Uterus (tissue), 2 donors: ENCODE data around the gene PRKACA.

Experiments
- POLR2A ChIP-seq, 2 donors: fragments of 450-650 bp; IDR thresholded peaks; one replicate each; pipeline ENCODE4 v1.6.1; 2016; ENCODE audit warnings: antibody characterized with exemption in 2 of 2, mild to moderate bottlenecking in 1 of 2, moderate library complexity in 1 of 2
- TF ChIP-seq, protein P1 (sequence below), 4 experiments: fragments of 200-600 bp in 2 of 4; fragments of 450-650 bp in 2 of 4; sonication (generic) in 2 of 4; IDR thresholded peaks; one replicate each; pipeline ENCODE4 v1.5.1; 2016 to 2019; ENCODE audit warnings: antibody characterized with exemption in 4 of 4, mild to moderate bottlenecking in 2 of 4, moderate library complexity in 1 of 4

DNA sequence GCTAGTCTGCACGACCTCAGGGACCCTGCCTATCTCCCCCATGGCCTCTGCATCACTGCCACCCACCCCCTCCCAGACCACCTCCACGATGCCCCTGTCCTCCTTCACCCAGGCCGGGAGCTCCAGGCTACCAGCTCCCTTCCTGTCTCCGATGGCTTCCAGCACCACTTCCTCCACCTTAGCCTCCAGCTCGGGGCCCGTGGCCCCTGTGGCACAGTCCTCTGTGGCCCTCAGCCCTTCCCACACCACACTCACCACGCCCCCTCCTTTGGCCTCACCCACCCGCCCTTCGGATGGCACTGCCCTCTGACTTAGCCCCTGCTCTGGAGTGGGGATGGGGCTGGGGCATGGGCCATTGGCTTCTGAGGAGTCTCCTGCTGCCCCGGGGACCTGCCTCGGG lies 62.8 kb downstream of the PRKACA start:
- TF ChIP-seq, protein P1, sequence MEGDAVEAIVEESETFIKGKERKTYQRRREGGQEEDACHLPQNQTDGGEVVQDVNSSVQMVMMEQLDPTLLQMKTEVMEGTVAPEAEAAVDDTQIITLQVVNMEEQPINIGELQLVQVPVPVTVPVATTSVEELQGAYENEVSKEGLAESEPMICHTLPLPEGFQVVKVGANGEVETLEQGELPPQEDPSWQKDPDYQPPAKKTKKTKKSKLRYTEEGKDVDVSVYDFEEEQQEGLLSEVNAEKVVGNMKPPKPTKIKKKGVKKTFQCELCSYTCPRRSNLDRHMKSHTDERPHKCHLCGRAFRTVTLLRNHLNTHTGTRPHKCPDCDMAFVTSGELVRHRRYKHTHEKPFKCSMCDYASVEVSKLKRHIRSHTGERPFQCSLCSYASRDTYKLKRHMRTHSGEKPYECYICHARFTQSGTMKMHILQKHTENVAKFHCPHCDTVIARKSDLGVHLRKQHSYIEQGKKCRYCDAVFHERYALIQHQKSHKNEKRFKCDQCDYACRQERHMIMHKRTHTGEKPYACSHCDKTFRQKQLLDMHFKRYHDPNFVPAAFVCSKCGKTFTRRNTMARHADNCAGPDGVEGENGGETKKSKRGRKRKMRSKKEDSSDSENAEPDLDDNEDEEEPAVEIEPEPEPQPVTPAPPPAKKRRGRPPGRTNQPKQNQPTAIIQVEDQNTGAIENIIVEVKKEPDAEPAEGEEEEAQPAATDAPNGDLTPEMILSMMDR (IDR thresholded peaks at IDR 0.05) = no peak
- no peak for TF ChIP-seq POLR2A (IDR thresholded peaks at IDR 0.05)
